Glomerular endothelial cell (primary cell): ENCODE results near the gene HOXD9. TPM values are rescaled to one million over a fixed set of nuclear protein-coding genes. Genes with fewer than 3 reads are reported as not detected.

ENCODE experiments used
- DNase-seq: peaks from one replicate; pipeline ENCODE4 v3.0.0-alpha.2; 2011; ENCODE audit warnings: low read depth, low spot score; ENCODE audit errors: extremely low read depth
- total RNA-seq: library from RNA; depleted of rRNA; stranded (reverse); fragments of >200 nt; gene quantifications from 2 replicates; pipeline ENCODE4 v1.2.3, GENCODE V29; 2015

Gene HOXD9
- total RNA-seq, 1 donor from 2014 or later: 7.6 TPM

DNA sequence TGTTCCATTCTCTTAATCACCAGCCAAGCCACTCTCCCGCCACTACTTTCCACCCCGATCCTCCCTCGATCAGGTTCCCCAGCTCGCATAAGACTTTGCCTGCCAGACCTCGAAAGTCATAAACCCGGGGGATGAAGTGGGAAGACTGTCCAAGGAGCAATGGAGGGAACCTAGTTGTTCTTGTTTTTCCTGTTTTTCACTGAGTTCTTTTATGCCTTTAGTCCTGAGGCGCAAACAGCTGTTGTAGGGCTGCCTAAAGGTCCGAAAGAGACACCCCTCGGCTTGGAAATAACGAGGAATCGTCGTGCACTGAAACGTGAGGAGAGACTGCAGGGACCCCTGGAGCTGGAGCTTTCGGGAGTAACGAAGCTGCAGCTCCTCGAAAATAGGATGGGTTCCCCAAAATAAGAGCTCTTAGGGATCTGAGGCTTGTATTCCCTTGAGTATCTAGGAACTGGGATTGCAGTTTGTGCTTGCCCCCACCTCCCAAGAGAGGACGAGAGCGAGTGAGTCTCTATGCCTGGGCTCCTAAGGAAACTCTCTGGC lies 24.6 kb upstream of the HOXD9 start:
- no peak for DNase-seq

DNA sequence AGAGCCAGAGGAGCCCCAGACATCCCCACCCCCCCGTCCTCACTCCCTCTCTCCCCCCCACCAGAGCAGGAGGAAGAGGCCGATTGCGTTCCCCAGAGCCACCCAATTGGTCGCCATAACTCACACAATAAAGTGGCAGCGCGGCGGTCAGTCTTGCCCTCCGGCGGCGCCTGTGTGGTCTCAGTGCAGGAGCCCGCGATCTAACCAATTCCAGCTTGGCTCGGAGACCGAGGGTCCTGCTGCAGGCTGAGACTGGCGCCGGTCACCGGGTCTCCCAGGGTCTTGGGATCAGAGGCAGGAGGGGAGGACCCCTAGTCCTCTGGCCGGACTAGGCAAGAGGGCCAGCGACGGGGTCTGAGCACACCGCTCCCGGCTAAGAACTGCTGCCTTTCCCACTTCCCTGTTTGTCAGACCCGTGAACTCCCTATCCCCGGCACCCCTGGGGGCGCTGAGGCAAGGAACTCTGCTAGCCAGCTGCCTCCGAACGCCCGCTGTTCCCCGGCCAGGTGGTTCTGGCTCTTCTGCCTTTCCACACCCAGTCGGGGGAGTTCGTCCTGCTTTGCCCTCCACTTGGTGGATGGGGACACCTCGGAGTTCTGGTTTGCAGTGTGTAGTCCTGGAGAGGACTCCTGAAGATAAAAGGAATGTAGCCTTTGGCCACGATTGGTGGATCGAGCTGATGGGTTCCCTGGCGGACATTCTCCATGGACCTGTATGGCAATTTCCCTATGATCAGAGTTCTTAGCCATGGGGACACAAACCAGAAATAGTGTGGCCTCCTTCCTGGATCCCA lies 24.0 kb upstream of the HOXD9 start:
- DNase-seq: no peak

DNA sequence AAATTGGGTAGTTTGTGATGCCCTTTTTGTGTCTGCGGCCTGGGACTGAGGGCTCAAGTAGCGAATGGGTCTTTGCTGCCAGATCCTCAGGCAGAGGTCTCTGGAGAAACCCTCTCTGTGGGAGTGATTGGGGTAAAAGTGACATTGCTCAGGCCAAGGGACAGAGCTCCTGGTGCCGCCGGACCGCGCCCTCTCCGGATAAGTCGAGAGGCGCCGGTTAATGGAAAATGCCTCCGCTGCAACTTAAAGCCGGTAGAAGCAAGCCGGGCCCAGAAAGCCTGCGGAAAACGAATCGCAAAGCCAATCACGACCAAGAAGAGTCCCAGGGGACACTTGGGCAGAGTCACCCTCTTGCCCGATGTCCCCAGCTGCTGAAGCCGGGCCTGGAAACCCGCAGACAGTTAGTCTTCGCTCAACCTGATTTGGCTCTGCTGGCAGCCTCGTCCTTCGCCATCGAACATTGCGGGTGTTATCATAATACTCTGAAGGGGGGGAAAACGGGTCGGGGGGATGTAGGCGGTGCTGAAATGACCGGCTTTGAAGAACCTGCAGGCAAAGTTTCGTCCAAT lies 23.3 kb upstream of the HOXD9 start:
- no peak for DNase-seq

DNA sequence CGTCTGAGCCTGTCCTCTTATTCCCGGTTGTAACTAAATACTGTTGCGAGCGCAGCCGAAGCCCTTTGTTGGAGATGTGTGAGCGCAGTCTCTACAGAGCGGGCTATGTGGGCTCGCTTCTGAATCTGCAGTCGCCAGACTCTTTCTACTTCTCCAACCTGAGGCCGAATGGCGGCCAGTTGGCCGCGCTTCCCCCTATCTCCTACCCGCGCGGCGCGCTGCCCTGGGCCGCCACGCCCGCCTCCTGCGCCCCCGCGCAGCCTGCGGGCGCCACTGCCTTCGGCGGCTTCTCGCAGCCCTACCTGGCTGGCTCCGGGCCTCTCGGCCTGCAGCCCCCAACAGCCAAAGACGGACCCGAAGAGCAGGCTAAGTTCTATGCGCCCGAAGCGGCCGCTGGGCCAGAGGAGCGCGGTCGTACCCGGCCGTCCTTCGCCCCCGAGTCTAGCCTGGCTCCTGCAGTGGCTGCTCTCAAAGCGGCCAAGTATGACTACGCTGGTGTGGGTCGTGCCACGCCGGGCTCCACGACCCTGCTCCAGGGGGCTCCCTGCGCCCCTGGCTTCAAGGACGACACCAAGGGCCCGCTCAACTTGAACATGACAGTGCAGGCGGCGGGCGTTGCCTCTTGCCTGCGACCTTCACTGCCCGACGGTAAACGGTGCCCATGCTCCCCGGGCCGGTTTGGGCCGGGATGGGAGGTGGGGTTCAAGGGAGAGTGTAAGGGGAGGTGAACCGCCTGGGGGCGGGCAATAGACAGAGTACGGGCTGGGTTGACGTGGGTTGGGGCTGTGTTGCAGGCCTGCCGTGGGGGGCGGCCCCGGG lies 22.6 kb upstream of the HOXD9 start, which contains the start of gene HOXD12:
TSS of gene HOXD12 (plus strand) at position 68 of the 819 bp plus-strand sequence. CDS start at position 75, 7 bp downstream.
- no peak for DNase-seq

DNA sequence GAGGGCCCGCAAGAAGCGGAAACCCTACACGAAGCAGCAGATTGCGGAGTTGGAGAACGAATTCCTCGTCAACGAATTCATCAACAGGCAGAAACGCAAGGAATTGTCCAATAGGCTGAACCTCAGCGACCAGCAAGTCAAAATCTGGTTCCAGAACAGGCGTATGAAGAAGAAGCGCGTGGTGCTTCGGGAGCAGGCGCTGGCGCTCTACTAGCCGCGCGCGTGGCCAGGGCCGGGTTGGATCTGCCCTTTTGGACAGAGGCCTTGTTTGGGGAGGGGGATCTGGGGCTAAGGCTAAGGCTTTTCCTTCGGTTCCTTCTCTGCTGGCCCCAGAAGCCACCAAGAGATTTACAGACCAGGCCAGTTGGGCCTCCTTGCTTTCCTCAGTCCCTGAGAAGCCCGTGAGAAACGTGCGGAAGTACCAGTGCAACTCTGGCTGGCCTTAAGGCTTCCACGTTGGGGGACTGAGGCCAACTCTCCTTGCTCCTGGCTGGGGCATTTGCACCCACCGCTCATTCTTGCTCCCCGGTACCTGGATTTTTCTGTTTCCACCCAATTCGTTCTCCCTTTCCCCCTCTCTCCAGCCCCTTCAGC lies 21.9 kb upstream of the HOXD9 start:
- no peak for DNase-seq

DNA sequence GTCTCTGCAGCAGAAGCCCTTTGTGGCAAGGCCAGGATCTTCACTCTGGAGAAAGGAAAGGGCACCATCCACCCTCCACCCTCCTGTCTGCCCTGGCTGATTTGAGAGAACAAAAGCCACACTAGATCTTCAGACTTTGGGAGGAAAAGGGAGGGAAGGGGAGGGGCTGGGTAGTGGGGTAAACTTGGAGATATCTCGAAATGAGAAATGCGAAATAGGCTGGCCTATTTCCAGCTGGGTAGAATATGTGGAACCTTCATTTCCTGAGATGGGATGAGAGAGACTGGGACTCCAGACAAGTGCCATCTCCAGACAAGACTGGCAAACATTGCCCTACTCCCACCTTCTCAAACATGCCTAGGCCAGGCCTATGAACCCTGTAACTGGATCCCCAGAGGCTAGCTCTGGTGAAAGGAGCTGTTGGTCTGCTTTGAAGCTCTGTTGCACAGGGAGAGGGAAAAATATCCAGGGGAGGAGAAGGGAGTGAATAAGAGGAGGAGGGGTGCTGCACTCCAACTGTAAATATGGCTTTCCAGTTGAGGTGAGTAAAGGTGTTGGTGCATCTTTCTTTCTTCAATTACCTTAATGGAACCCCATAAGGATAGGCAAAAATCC lies 21.2 kb upstream of the HOXD9 start:
- DNase-seq: no peak

DNA sequence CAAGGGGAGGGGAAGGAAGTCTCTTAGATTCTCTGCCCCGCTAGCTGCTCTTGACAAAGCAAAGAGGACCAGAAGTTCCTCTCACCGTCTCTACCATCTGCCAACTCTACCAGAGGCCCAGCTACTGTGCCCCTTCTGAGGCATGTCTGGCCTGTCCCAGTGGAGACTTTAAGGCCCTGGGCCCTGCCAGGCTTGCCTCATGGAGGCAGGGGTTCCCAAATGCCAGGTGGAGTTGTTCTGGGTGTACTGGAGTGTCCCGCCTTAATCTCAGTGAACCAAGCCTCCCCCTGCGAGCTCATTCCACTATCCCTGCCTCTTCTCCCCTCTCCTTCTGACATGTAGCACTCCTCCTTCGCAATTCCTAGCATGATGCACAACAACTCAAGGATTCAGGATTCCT lies 20.7 kb upstream of the HOXD9 start:
- DNase-seq: no peak

DNA sequence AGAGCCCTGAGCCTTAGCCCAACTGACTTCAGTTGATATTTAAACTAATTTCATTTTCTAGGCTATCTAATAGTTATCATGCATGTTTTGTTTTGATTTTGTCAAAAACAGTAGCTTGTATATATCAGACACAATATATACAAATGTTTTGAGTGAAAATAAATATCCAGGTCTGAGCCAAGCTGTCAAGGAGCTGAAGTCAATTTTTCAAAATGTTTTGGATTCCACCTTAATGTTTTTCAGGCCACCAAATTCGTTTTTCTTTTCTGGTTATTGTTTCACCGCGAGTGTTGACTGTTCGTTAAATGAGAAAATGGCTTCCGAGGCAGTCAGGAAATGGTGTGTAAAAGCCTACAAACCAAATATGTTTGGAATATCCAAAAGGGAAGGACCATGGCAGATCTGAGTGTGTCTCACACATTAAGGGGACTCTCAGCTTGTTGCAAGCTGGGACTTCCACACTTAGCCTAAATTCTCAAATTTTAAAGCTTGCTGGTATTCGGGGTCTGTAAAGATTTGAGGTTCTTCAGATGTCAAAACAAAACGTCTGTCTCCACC lies 20.1 kb upstream of the HOXD9 start:
- no peak for DNase-seq

DNA sequence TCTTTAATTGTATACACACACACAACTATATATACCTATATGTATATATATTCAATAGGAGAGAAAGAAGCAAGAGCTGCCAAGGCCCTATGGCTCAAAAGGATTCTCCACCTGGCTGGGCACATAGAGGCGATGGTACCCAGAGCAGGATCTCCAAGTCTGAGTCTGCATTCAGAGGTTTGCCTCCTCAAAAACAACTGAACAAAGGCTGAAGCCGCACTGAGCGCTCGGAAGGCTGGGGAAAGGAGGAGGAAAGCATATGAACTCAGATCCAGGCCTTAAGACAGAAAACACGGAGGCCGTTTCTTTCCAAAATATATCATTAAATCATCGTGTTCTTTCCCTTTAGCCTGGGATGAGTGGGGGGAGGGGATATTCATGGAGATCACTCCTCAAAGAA lies 19.3 kb upstream of the HOXD9 start:
- DNase-seq: no peak

DNA sequence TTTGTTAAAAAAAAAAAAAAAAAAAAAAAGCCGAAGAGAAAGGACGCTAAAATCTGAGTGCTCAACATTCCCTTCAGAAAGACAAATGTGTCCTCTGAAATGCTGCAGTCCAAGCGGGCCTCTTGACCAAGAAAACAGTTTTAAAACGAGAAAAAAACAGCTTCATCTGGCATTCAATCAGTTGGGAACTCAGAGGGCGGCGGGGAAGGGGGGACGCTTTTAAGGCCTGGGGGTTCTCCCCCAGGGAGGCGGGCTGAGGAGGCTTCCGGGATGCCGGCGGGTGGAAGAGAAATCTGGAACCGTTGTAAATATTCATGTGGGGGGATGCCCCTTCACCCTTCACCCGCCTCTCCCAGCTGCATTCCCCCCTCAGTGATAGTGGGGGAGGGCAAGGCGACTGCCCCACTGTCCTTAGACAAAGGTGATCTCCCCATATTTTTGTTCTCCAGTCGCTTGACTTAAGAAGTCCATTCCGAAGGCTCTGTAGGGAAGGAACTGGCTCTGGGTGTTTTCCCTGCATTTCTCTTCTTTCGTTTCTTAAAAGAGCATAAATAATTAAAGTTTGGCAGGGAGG lies 18.7 kb upstream of the HOXD9 start:
- DNase-seq: no peak

DNA sequence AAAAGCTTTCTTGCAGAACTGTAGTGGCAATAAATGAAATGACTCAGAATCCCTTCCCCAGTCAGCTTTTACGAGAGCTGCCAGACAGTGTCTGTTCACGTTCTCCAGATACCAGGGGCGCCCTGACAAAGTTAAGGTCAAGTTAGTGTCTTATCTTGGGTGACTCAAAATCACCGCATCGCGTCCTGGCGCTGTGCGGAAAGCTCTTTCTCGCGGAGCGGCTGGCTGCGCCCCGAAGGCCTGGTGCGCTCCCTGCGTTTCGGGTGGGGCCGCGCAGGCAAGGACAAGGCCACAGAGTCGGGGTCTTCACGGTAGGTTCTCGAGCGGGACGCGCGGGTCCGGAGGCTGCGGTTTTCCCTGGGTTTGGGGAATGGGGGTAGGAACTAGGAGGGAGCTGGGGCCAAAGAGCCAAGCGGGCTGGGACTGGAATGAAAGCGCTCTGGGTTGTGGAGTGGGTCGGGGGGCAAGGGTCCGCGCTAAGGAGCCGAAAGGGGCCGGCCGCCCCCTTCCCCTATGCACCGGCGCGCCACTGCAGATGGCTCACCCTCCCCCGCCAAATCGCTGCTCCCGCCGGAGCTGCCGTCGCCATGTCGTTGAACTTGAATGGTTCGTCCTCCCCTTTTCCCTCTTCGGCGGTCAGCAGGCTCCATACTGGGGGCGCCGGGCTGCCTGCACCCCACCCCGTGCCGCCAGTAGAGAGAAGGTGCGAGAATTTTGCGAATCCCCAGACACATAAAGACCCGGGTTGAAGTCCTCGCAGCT lies 18.0 kb upstream of the HOXD9 start:
- DNase-seq: no peak

DNA sequence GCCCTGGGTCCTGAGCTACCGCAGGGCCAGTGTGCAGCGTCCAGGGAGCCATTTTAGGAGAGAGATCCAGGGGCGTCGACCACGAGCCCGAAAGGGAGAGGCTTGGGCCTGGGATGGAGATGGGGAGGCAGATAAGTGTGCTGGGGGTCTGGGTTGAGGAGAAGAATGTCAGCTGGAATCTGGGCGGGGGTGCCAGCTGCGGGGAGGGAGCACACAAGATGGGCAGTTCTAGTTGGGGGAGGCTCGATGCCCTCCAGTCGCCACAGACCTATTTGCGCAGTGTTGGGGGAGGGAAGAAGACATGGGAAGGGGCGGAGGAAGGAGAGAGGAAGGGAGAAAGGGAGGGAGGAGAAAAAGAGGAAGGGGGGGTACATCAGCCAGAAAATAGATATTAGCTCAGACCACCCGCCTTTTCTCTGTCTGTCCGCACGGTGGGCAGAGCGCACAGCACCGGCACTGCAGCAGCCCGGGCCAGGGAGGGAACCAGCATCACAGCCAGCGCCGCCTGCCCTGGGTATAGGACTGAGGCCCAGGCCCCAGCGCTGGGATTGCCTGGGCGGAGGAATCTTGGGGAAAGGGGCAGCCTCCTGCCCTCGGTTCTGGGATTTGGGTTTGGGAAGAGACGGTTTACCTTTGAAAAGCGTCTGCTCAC lies 17.3 kb upstream of the HOXD9 start:
- no peak for DNase-seq

DNA sequence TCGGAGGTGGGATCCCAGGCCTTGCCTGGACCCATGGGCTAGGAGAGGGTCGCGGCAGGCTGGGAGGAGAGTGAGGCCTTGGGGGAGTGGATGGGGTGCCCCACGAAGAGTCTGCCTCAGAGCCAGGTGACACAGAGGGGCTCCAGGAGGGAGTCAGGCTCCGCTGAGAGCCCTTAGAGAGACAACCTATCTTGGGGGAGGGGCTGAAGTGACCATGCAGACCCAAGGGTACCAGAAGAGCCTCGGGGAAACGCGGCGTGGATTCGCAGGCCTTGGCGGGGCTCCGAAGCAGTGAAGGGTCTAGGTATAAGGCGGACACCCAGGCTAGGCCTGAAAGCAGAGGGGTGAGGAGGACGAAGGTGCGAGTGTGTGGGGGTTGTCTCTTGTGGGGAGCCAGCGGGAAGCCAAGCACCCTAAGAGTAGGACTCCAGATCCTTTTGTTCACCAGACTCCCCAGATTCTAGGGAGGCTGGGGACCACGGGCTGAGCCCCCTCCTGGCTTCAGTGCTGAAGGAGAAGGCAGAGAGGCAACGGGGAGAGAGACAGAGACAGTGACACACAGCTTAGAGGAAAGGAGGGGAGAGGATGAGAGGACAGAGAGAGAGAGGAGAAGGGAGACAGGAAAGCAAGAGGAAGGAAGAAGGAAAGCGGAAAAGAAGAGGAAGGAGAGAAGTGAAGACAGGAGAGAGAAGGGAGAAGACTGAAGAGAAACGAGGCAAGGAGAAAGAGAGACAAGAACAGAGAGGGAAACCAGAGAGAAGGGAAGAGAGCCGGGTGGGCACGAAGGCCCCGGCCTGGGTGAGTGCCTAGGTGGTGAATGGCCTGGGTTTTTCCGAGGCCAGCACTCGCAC lies 16.6 kb upstream of the HOXD9 start:
- DNase-seq: no peak

DNA sequence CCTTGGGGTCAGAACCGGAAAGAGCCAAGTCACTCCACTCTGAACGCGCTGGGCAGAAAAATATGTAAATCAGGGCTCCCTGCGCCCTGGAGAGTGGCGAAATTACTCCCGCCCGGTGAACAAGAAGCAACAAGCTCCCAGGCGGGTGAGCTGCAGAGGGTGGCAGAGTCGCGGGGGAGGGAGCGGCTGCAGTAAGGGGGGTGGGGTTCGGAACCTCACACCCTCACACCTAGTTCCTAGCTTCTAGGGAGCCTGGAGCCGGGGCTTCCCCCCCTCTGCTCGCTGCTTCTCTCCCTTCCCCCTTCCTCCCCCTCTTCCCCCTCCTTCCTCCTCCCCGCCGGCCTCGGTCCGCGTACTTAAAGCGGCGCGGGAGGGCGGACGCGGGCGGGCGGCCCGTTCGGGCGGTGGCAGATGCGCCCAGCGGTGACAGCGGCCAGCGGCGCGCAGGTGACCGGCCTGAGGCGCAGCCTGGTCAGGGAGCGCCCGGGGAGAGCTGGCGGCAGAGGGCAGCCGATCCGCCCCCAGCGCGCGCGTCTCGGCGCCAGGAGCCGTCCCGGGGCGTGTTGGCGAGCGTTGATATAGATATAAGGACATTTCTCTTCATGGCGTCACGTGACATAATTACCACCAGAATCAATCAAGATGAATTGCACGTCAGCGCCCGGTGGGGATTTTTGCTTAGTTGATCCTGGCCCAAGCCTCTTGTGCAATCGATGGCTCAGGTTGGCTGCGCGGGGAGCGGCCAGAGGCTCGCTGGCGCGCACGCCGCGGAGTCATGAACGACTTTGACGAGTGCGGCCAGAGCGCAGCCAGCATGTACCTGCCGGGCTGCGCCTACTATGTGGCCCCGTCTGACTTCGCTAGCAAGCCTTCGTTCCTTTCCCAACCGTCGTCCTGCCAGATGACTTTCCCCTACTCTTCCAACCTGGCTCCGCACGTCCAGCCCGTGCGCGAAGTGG lies 15.7 kb upstream of the HOXD9 start, which contains the start of gene HOXD11:
TSS of gene HOXD11 (plus strand) at position 700 of the 959 bp plus-strand sequence. CDS start at position 776, 76 bp downstream.
- no peak for DNase-seq

DNA sequence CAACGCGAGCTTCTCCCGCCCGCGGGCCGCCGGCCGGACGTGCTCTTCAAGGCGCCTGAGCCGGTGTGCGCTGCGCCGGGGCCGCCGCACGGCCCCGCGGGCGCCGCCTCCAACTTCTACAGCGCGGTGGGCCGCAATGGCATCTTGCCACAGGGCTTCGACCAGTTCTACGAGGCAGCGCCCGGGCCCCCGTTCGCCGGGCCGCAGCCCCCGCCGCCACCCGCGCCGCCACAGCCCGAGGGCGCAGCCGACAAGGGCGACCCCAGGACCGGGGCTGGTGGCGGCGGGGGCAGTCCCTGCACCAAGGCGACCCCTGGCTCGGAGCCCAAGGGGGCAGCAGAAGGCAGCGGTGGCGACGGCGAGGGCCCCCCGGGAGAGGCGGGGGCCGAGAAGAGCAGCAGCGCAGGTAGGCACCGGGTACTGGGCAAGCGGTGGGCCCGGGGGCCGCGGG lies 14.8 kb upstream of the HOXD9 start:
- DNase-seq: no peak

DNA sequence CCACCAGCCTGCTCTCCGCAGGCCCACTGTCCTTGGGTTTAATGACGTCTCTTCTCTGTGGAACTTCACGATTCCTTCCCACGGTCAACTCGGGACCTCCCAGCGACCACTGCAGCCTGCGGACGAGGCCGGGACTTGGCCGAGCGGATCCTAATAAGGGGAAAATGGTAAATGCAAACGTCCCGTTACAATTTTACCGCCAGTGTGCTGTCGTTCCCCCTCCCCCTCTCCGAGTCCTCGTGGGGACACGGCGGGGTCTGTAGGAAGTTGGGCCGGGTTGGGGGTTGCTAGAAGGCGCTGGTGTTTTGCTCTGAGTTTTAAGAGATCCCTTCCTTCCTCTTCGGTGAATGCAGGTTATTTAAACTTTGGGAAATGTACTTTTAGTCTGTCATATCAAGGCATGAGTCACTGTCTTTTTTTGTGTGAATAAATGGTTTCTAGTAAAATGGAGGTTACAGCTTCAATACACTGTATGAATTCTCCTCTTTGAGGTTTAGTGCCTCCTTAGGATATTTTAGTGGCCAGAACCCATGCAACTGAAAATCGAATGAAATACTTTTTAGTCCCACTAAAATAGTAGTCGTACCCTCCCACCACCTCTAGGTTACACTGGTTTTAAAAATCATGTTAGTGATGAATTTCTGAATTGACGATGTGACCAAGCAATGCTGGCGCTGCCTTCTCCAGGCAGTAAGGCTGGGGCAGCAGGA lies 13.2 kb upstream of the HOXD9 start:
- DNase-seq: no peak
